ENCODE measurements around the gene KCNMA1. TPM values are rescaled to one million over a fixed set of nuclear protein-coding genes. Genes with fewer than 3 reads are reported as not detected.

The KCNMA1 gene
- total RNA-seq, 1 donor from 2014 or later, result 41.3 TPM

GRCh38 chr10:77452952-77453564 is 184.6 kb downstream of the KCNMA1 start:
- H3K4me1 ChIP-seq, result no peaks in the 10 kb centered on the region
- ATAC-seq, result no peak
- intact Hi-C loops (cut with DNase I), result no loop called here
- DNase-seq, result no peak
- H3K36me3 ChIP-seq, result no peaks in the 10 kb centered on the region
- no peaks in the 10 kb centered on the region for H3K27me3 ChIP-seq (ENCODE audit: low read depth)
- no peak overlapping the region for H3K4me3 ChIP-seq
- no peaks in the 10 kb centered on the region for H3K9me3 ChIP-seq
- no peak overlapping the region for H3K27ac ChIP-seq
- TF ChIP-seq CTCF (IDR thresholded peaks at IDR 0.05), result no peak

GRCh38 chr10:77451886-77452285 is 185.7 kb downstream of the KCNMA1 start:
- no peaks in the 10 kb centered on the region for H3K4me1 ChIP-seq
- H3K4me3 ChIP-seq, result no peak overlapping the region
- TF ChIP-seq CTCF (IDR thresholded peaks at IDR 0.05), result no peak
- intact Hi-C loops (cut with DNase I), result no loop called here
- no peaks in the 10 kb centered on the region for H3K27me3 ChIP-seq (ENCODE audit: low read depth)
- no peaks in the 10 kb centered on the region for H3K9me3 ChIP-seq
- ATAC-seq, result no peak
- no peak overlapping the region for H3K27ac ChIP-seq
- H3K36me3 ChIP-seq, result no peaks in the 10 kb centered on the region
- DNase-seq, result no peak

DNA sequence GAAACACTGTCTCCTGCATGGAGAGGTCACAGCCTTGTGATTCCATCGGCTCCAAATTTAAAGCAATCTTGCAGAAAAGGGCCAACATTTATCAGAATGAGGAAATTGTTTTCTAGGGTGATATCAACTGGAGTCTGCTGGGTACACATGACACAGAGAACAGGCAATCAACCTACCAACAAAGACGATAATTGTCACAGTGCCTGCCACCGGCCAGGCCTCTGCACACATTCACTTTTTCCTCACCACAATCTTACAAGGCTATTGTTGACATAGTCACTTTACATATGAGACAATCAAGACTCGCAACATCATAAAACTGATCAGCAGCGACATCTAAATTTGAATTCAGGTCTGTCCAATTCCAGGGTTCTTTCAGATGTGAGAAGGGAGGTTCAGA is 189.4 kb downstream of the KCNMA1 start:
- no peaks in the 10 kb centered on the region for H3K9me3 ChIP-seq
- H3K27ac ChIP-seq, result no peak overlapping the region
- no peak overlapping the region for H3K4me3 ChIP-seq
- ATAC-seq, result no peak
- no peaks in the 10 kb centered on the region for H3K27me3 ChIP-seq (ENCODE audit: low read depth)
- intact Hi-C loops (cut with DNase I), result no loop called here
- DNase-seq, result no peak
- H3K36me3 ChIP-seq, result no peaks in the 10 kb centered on the region
- H3K4me1 ChIP-seq, result no peaks in the 10 kb centered on the region
- no peak for TF ChIP-seq CTCF (IDR thresholded peaks at IDR 0.05)

DNA sequence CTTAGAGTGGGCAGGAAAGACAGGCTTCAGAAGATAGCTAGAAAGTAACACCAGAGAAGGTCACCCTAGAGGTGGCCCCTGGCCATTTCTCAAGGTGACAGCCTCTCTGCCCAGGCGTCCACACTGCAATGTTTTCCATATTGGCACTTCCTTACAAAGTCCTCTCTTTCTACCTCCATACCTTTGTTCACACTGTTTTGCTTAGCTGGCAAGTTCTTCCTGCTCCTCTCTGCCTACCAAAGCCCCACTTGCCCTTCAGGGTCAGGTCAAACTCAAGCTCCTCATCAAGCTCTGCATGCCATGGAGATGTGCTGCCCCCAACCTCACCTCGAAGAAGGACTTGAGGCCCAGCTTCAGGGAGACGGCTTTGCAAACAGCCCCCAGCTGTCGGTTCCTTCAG is 190.9 kb downstream of the KCNMA1 start:
- intact Hi-C loops (cut with DNase I), result no loop called here
- H3K9me3 ChIP-seq, result no peaks in the 10 kb centered on the region
- H3K27ac ChIP-seq, result no peak overlapping the region
- H3K4me3 ChIP-seq, result no peak overlapping the region
- no peaks in the 10 kb centered on the region for H3K36me3 ChIP-seq
- no peaks in the 10 kb centered on the region for H3K4me1 ChIP-seq
- DNase-seq, result no peak
- TF ChIP-seq CTCF (IDR thresholded peaks at IDR 0.05), result no peak
- no peaks in the 10 kb centered on the region for H3K27me3 ChIP-seq (ENCODE audit: low read depth)
- no peak for ATAC-seq

DNA sequence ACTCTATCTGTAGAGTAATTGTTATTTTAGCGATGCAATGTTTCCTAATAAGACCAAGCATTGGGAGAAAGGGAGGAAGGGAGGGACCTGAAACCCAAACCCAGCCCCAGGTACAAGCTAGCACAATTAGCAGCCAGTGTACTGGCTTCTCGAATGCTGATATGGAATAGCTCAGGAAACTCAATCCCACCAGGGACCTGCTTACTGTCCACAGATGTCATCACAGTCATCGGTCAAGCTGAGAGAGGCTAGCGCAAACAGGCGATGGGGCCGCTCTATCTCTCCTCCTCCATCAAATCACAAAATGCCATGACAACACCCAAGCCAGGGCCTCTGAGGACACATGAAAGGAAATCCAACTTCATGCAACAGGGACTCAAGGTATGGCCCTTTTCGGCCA is 192.1 kb downstream of the KCNMA1 start:
- DNase-seq (no peak), ATAC-seq (no peak)
- no peaks in the 10 kb centered on the region for H3K4me1 ChIP-seq
- H3K27ac ChIP-seq, result no peak overlapping the region
- H3K27me3 ChIP-seq (ENCODE audit: low read depth), result no peaks in the 10 kb centered on the region
- no peak for TF ChIP-seq CTCF (IDR thresholded peaks at IDR 0.05)
- no peak overlapping the region for H3K4me3 ChIP-seq
- intact Hi-C loops (cut with DNase I), result no loop called here
- no peaks in the 10 kb centered on the region for H3K9me3 ChIP-seq
- H3K36me3 ChIP-seq, result no peaks in the 10 kb centered on the region

DNA sequence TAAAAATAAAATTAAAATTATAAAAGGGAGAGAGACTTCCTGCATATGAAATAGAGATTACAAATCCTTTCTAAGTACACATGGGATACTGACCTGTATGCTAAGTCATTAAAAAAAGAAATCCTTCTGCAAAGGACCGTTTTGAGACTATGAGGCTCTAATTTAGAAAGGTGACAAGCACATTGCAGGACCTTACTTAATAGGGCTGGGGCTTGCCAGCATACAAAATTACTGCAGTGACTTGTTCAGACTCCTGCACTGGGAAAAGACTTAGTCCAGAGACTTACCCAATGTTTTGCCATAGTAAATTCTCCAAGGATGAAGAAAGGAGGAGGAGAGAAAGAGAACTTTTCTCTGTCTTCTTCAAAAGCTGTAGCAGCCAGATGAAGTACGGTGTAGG is 193.6 kb downstream of the KCNMA1 start:
- no peaks in the 10 kb centered on the region for H3K27me3 ChIP-seq (ENCODE audit: low read depth)
- no peak overlapping the region for H3K27ac ChIP-seq
- no peaks in the 10 kb centered on the region for H3K9me3 ChIP-seq
- no peaks in the 10 kb centered on the region for H3K4me1 ChIP-seq
- H3K4me3 ChIP-seq, result no peak overlapping the region
- H3K36me3 ChIP-seq, result no peaks in the 10 kb centered on the region
- no peak for TF ChIP-seq CTCF (IDR thresholded peaks at IDR 0.05)
- DNase-seq (no peak), ATAC-seq (no peak)
- intact Hi-C loops (cut with DNase I), result no loop called here
